Neural cell (in vitro differentiated cells): Measurements from ENCODE around the gene GRM4. TPM values are rescaled to one million over a fixed set of nuclear protein-coding genes. Genes with fewer than 3 reads are reported as not detected.

ENCODE experiments used
- H2AFZ ChIP-seq: fragments of 200-600, 300-800 bp; sonication (generic), shearing (Covaris generic); 2 replicates; pipeline ENCODE4 v1.6.0; 2014; ENCODE audit warnings: low read depth, mild to moderate bottlenecking, antibody characterized with exemption, low read length, moderate library complexity
- H3F3A ChIP-seq: fragments of 200-600 bp; shearing (Covaris generic); 2 replicates; pipeline ENCODE4 v1.6.1; 2016; ENCODE audit warnings: mild to moderate bottlenecking, moderate library complexity, mixed read lengths, antibody characterized with exemption, low read length; ENCODE audit not compliant: insufficient read depth, poor library complexity, severe bottlenecking
- H3K27ac ChIP-seq: fragments of 200-600, 300-800 bp; sonication (generic), shearing (Covaris generic); 2 replicates; pipeline ENCODE4 v1.5.1; 2014; ENCODE audit warnings: mild to moderate bottlenecking, low read length, moderate library complexity
- H3K27me3 ChIP-seq: fragments of 300-800, 200-600 bp; sonication (generic), shearing (Covaris generic); 2 replicates; pipeline ENCODE4 v1.6.0; 2014; ENCODE audit warnings: mild to moderate bottlenecking, low read depth, low read length, moderate library complexity; ENCODE audit not compliant: insufficient read depth
- H3K36me3 ChIP-seq: fragments of 300-800, 200-600 bp; sonication (generic), shearing (Covaris generic); 2 replicates; pipeline ENCODE4 v1.5.1; 2014; ENCODE audit warnings: mild to moderate bottlenecking, antibody characterized with exemption, low read length, moderate library complexity; ENCODE audit not compliant: insufficient read depth
- H3K4me2 ChIP-seq: fragments of 300-800, 200-600 bp; sonication (generic), shearing (Covaris generic); 2 replicates; pipeline ENCODE4 v1.6.0; 2014; ENCODE audit warnings: mild to moderate bottlenecking, low read length
- H3K4me3 ChIP-seq: fragments of 300-800, 200-600 bp; sonication (generic), shearing (Covaris generic); 2 replicates; pipeline ENCODE4 v1.5.1; 2014; ENCODE audit warnings: mild to moderate bottlenecking, low read length, moderate library complexity
- H3K79me2 ChIP-seq: fragments of 200-600 bp; shearing (Covaris generic); replicated peaks from 2 replicates; pipeline ENCODE4 v1.6.0; 2014; ENCODE audit warnings: mild to moderate bottlenecking, low read length, moderate library complexity; ENCODE audit not compliant: insufficient read depth
- H3K9ac ChIP-seq: fragments of 300-800, 200-600 bp; sonication (generic), shearing (Covaris generic); 2 replicates; pipeline ENCODE4 v1.6.1; 2016; ENCODE audit warnings: mild to moderate bottlenecking, low read length, mixed read lengths
- H3K9me2 ChIP-seq: fragments of 200-600 bp; shearing (Covaris generic); 2 replicates; pipeline ENCODE4 v1.6.1; 2016; ENCODE audit warnings: mild to moderate bottlenecking, low read length, mixed read lengths; ENCODE audit not compliant: insufficient read depth
- H3K9me3 ChIP-seq: fragments of 200-600, 300-800 bp; sonication (generic), shearing (Covaris generic); 2 replicates; pipeline ENCODE4 v1.6.1; 2016; ENCODE audit warnings: mild to moderate bottlenecking, mixed run types, low read length, moderate library complexity, mixed read lengths
- H4K20me1 ChIP-seq: fragments of 200-600 bp; shearing (Covaris generic); 2 replicates; pipeline ENCODE4 v1.6.1; 2016; ENCODE audit warnings: mild to moderate bottlenecking, mixed run types; ENCODE audit not compliant: insufficient read depth
- CTCF ChIP-seq: fragments of 450-650 bp; IDR thresholded peaks from 2 replicates; pipeline ENCODE4 v1.5.1; 2014; ENCODE audit warnings: antibody characterized with exemption, mild to moderate bottlenecking, moderate library complexity; ENCODE audit not compliant: poor library complexity, severe bottlenecking
- EP300 ChIP-seq: fragments of 450-650 bp; conservative IDR thresholded peaks from 2 replicates; pipeline ENCODE4 v1.6.1; 2014; ENCODE audit warnings: antibody characterized with exemption, mild to moderate bottlenecking, moderate library complexity; ENCODE audit not compliant: poor library complexity, severe bottlenecking
- EZH2 ChIP-seq: fragments of 200-600, 300-800 bp; shearing (Covaris generic), sonication (generic); IDR thresholded peaks from 2 replicates; pipeline ENCODE4 v1.6.1; 2014; ENCODE audit warnings: antibody characterized with exemption, low read length, borderline replicate concordance, mild to moderate bottlenecking; ENCODE audit not compliant: insufficient read depth, poor library complexity, severe bottlenecking
- MXI1 ChIP-seq: fragments of 450-650 bp; conservative IDR thresholded peaks from 2 replicates; pipeline ENCODE4 v1.6.1; 2014; ENCODE audit warnings: antibody characterized with exemption, mild to moderate bottlenecking; ENCODE audit not compliant: poor library complexity, severe bottlenecking
- POLR2AphosphoS5 ChIP-seq: IDR thresholded peaks from 2 replicates; pipeline ENCODE4 v1.6.1; 2012
- RAD21 ChIP-seq: fragments of 450-650 bp; conservative IDR thresholded peaks from 2 replicates; pipeline ENCODE4 v1.6.1; 2014; ENCODE audit warnings: antibody characterized with exemption, mild to moderate bottlenecking, moderate library complexity
- REST ChIP-seq: IDR thresholded peaks from 2 replicates; pipeline ENCODE4 v1.6.1; 2012; ENCODE audit warnings: borderline replicate concordance
- SMC3 ChIP-seq: fragments of 450-650 bp; conservative IDR thresholded peaks from 2 replicates; pipeline ENCODE4 v1.6.1; 2014; ENCODE audit warnings: antibody characterized with exemption, mild to moderate bottlenecking, moderate library complexity; ENCODE audit not compliant: poor library complexity
- TAF1 ChIP-seq: IDR thresholded peaks from 2 replicates; pipeline ENCODE4 v1.6.1; 2012; ENCODE audit warnings: low read depth
- polyA plus RNA-seq: library from polyadenylated mRNA; depleted of rRNA; stranded (reverse); fragments of >200 nt; gene quantifications from 2 replicates; pipeline ENCODE4 v1.2.3, GENCODE V29; 2014

Gene GRM4
- polyA plus RNA-seq, 1 donor from 2014 or later: 2.1 TPM

- Histone ChIP-seq H3K9ac (no peak overlapping the region), H2AFZ (no peak overlapping the region)
These were observed 32.4 kb downstream of the GRM4 start for GRCh38 chr6:34113532-34113931.

GRCh38 chr6:34112126-34112525 lies 33.8 kb downstream of the GRM4 start:
- Histone ChIP-seq H3F3A (no peaks in the 10 kb centered on the region), H4K20me1 (no peaks in the 10 kb centered on the region), H3K4me3 (no peak overlapping the region), H3K36me3 (no peaks in the 10 kb centered on the region), H3K9me3 (no peaks in the 10 kb centered on the region), H3K79me2 (no peaks in the 10 kb centered on the region), H3K4me2 (no peak overlapping the region), H2AFZ (no peak overlapping the region), H3K27me3 (peaks cover 7% of the 10 kb centered on the region), H3K27ac (no peak overlapping the region), H3K9me2 (no peaks in the 10 kb centered on the region), H3K9ac (no peak overlapping the region)
- no peak for TF ChIP-seq SMC3
- TF ChIP-seq TAF1: no peak
- no peak for TF ChIP-seq MXI1
- TF ChIP-seq EZH2: no peak
- no peak for TF ChIP-seq REST

More at GRCh38 chr6:34113532-34113931, 32.4 kb downstream of the GRM4 start:
- no peaks in the 10 kb centered on the region for H3F3A ChIP-seq
- no peaks in the 10 kb centered on the region for H3K9me3 ChIP-seq
- no peak overlapping the region for H3K4me2 ChIP-seq
- peaks cover 7% of the 10 kb centered on the region for H3K27me3 ChIP-seq
- no peak overlapping the region for H3K4me3 ChIP-seq
- no peaks in the 10 kb centered on the region for H4K20me1 ChIP-seq
- H3K79me2 ChIP-seq: no peaks in the 10 kb centered on the region
- H3K27ac ChIP-seq: no peak overlapping the region
- TF ChIP-seq POLR2AphosphoS5: no peak
- no peak for TF ChIP-seq MXI1
- no peak for TF ChIP-seq REST
- no peak for TF ChIP-seq RAD21
- no peak for TF ChIP-seq CTCF
- TF ChIP-seq EZH2: no peak
- no peak for TF ChIP-seq EP300
- no peak for TF ChIP-seq SMC3
- TF ChIP-seq TAF1: no peak
- no peaks in the 10 kb centered on the region for H3K9me2 ChIP-seq
- H3K36me3 ChIP-seq: no peaks in the 10 kb centered on the region
